AG10803 (cell line): Measurements from ENCODE around the gene POLD2.

Experiments
- DNase-seq: peaks from one replicate; pipeline ENCODE4 v3.0.0; 2010; ENCODE audit warnings: low read depth
- H3K4me3 ChIP-seq: 2 replicates; pipeline ENCODE4 v1.5.1; 2011; ENCODE audit warnings: mild to moderate bottlenecking, low read length, control low read depth
- TF ChIP-seq, protein P1 (sequence below): conservative IDR thresholded peaks from 2 replicates; pipeline ENCODE4 v1.5.1; 2011; ENCODE audit warnings: mild to moderate bottlenecking, low read length, control low read depth, inconsistent platforms

POLD2 gene

DNA sequence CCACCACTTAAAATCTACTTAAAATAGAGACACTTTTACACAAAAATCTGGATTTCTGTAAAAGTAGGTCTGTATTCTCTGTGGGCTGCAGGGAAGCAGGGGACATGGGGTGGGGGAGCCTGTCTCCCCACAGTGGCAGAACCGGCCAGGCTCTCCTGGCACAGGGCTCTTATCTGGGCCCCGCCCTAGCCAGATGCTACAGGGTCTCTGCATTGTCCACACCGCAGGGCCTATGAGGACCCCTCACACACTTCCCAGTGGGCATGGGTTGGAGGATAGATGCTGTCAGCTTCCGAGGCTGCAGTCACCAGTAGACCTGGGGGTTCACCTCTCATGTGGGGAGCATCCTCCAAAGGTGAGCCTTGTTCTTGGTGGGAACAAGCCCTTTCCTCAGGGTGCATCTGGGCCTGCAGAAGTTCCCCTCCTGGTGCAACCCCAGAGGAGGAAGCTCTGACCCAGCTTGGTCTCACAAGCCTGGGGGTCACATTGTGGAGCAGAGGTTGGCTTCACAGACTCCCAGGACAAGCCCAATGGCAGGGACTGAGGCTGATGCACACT, 33.2 kb upstream of the POLD2 start:
- TF ChIP-seq, protein P1, sequence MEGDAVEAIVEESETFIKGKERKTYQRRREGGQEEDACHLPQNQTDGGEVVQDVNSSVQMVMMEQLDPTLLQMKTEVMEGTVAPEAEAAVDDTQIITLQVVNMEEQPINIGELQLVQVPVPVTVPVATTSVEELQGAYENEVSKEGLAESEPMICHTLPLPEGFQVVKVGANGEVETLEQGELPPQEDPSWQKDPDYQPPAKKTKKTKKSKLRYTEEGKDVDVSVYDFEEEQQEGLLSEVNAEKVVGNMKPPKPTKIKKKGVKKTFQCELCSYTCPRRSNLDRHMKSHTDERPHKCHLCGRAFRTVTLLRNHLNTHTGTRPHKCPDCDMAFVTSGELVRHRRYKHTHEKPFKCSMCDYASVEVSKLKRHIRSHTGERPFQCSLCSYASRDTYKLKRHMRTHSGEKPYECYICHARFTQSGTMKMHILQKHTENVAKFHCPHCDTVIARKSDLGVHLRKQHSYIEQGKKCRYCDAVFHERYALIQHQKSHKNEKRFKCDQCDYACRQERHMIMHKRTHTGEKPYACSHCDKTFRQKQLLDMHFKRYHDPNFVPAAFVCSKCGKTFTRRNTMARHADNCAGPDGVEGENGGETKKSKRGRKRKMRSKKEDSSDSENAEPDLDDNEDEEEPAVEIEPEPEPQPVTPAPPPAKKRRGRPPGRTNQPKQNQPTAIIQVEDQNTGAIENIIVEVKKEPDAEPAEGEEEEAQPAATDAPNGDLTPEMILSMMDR, result no peak
- no peak for DNase-seq
- H3K4me3 ChIP-seq, result no peak overlapping the region

DNA sequence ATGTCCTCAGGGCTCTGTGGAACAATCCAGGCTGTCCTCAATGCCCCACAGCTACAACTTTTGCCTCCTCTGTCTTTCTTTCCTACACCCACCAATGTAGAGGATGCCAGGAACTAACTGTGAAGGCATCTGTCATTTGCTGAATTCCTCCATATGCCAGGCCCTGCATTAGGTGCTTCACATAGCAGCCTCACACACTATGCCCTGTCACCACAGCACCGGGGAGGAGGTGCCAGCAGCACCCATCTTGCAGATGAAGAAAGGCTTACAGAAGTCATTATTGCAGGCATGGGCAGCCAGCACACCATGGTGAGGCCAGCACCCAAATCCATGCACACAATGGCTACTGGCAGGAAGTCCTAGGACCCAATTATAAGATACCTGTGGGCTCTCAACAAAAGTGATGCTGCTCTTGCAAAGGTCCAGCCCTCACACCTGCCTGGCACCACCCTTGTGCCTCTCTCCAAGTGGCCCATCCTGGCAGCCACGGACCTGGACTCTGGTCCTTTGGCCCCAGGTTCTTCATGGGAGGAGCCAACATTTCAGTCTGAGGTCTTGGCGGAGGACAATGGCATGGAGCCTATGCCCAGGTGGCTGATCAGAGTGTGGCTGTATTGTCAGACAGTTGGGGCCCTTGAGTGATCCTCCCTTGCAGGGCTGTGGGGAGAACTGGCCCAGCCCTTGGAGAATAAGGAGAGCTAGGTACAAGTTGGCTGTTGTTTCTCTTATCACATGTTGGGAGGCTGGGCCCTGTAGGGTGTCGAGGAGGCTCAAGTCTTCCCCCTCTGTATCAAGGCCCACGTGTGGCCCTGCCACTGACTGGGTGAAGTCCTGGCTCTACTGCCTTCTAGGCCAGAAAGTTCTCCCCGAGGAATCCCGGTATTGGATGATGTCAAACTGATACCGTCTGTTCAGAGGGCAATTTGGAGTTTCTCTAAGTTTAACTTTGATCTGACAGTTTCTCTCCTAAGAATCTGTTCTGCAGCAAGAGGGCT, 32.1 kb upstream of the POLD2 start:
- TF ChIP-seq, protein P1, result no peak
- H3K4me3 ChIP-seq, result no peak overlapping the region
- no peak for DNase-seq

DNA sequence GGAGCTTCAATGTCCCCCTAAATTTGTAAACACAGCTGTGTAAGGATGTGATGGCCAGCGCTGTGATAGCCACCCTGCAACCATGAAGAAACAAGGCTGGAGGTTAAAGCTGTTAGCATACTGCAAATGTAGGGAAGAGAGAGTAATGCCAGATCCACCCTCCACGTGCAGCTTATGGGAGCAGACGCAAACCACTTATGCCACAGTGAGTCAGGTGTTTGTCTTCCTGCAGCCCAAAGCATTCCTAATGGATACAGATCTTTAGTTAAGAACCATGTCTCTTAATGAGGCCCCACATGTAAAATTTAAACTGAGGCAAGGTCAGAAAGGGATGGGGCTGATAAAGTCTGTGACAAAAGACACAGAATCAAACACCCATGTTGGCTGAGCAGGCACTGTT, 31.4 kb upstream of the POLD2 start:
- TF ChIP-seq, protein P1, result no peak
- DNase-seq, result no peak
- H3K4me3 ChIP-seq, result no peak overlapping the region

DNA sequence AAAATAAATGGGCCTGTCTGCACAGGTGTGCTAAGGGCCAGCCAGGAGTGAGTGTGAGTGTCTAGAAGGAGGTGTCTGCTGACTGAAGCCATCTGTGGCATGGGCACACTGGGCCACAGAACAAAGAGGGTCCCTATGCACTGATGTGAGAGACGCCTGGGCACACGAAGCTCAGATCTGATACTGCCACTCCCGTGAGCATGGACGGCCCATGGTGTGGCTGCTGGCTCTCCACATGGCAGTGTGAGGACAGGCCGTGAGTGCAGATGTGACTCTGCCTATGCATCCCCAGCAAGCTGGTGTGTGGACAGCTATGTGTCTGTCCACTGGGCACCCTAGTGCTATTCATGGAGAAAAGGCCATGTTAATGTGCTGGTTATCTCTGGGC, 30.6 kb upstream of the POLD2 start:
- TF ChIP-seq, protein P1, result no peak
- no peak overlapping the region for H3K4me3 ChIP-seq

DNA sequence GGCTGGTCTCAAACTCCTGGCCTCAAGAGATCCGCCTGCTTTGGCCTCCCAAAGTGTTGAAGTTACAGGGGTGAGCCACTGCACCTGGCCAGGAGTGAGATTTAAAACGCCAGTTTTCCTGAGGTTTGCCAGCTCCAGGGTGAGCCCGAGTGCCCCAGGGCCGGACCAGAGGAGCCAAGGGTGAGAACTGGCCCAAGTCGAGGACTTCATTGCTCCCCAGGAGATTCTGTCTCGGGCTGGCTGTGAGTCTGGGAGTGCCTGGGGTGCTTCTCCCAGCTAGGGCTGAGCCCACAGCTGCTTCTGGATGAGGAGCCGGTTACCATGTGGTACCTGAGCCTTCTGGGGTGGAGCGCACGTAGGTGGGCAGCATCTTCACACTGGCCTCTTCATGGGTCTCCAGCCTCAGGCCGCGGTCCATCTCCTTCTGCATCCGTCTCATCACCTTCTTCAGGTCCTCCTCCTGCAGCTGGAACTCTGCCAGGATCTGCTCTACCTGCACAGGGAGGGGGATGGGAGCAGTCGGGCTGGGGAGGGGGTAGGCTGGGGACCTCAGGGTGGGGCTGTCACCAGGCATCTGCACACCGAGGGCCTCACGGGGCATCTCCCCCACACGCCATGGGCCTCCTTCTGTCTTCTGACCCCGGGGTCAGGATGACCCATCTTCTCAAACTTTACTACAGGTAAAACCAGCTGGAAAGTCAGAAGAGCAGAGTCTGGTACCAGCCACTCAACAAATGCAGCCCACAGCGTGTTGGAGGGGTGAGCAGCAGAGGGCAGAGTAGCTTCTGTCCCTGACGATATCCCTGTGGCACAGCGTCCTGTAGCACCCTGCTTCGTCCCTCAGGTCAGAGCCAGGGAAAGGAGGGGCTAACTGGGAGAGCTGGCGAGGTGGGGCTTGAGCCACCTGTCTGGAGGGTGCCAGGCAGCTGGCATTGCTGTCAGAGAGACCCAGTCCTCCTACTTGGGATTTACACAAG, 29.9 kb upstream of the POLD2 start:
- no peak for DNase-seq
- TF ChIP-seq, protein P1, result no peak
- no peak overlapping the region for H3K4me3 ChIP-seq

More for the DNA sequence above, 30.6 kb upstream of the POLD2 start:
- DNase-seq, result no peak

DNA sequence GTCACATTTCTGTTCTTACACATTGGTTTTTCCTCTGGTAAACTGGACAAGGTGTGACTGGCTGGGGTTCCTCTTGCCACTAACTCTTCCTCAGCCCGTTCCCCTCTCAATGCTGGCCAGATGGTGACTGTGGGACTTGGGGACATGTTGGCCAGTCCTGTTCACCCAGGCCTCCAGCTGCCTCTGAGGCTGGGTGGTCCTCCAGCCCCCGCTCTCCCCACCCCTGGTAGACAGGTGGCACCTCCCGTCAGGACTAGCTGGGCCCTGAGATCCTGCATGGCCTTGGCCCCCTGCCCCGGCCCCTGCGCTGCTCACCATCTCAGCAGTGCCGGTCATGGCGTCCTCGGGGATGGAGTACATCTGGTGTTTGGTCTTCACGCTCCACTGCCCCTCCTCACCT, 28.6 kb upstream of the POLD2 start:
- no peak for DNase-seq
- H3K4me3 ChIP-seq, result no peak overlapping the region
- TF ChIP-seq, protein P1, result no peak
